HL-60 (cell line): Measurements from ENCODE around the gene ZFPL1.

ENCODE experiments used
- DNase-seq, 2 experiments: peaks; one replicate each; pipeline ENCODE4 v3.0.0-alpha.2; 2010 to 2020; ENCODE audit warnings: low read depth in 1 of 2, low spot score in 1 of 2
- H3K27ac ChIP-seq: fragments of 250-450 bp; sonication (Bioruptor Pico); replicated peaks from 2 replicates; pipeline ENCODE4 v1.5.1; 2020; ENCODE audit warnings: mild to moderate bottlenecking, moderate library complexity
- H3K27me3 ChIP-seq: fragments of 250-450 bp; sonication (Bioruptor Pico); 2 replicates; pipeline ENCODE4 v1.5.1; 2021; ENCODE audit warnings: mild to moderate bottlenecking, moderate library complexity; ENCODE audit not compliant: insufficient read depth, poor library complexity, severe bottlenecking
- H3K4me3 ChIP-seq: replicated peaks from 2 replicates; pipeline ENCODE4 v1.5.1; 2011; ENCODE audit warnings: mild to moderate bottlenecking, control low read depth, low read length; ENCODE audit not compliant: insufficient read depth
- CTCF ChIP-seq: IDR thresholded peaks from one replicate; pipeline ENCODE4 v1.5.1; 2011; ENCODE audit warnings: low read length, control low read depth, inconsistent platforms; ENCODE audit not compliant: insufficient read depth
- GABPA ChIP-seq: IDR thresholded peaks from 2 replicates; pipeline ENCODE4 v1.6.1; 2012; ENCODE audit warnings: low read depth
- POLR2AphosphoS5 ChIP-seq: IDR thresholded peaks from 2 replicates; pipeline ENCODE4 v1.6.1; 2012; ENCODE audit warnings: low read depth
- REST ChIP-seq: IDR thresholded peaks from 2 replicates; pipeline ENCODE4 v1.6.1; 2012; ENCODE audit warnings: low read depth; ENCODE audit not compliant: insufficient replicate concordance
- SPI1 ChIP-seq: IDR thresholded peaks from 2 replicates; pipeline ENCODE4 v1.6.1; 2012; ENCODE audit warnings: low read depth, mild to moderate bottlenecking, borderline replicate concordance

The ZFPL1 gene

GRCh38 chr11:65113839-65114238, 29.8 kb downstream of the ZFPL1 start:
- no peak; the same call in 1 of the 2 replicates for TF ChIP-seq POLR2AphosphoS5
- TF ChIP-seq SPI1: peak; percentile 9; the same call in 1 of the 2 replicates
- Histone ChIP-seq H3K27me3 (no peaks in the 10 kb centered on the region), H3K27ac (no peak overlapping the region), H3K4me3 (no peak overlapping the region)
- no peak for DNase-seq

GRCh38 chr11:65114538-65115171, 30.6 kb downstream of the ZFPL1 start:
- no peak overlapping the region for H3K27ac ChIP-seq
- TF ChIP-seq POLR2AphosphoS5 (no peak), SPI1 (no peak), CTCF (no peak), REST (no peak), GABPA (no peak)
- no peak for DNase-seq
- H3K27me3 ChIP-seq: no peaks in the 10 kb centered on the region
- no peak overlapping the region for H3K4me3 ChIP-seq

GRCh38 chr11:65115361-65116082, 31.5 kb downstream of the ZFPL1 start:
- no peak for DNase-seq
- Histone ChIP-seq H3K27me3 (no peaks in the 10 kb centered on the region), H3K27ac (no peak overlapping the region), H3K4me3 (no peak overlapping the region)
- TF ChIP-seq POLR2AphosphoS5 (no peak), REST (no peak), SPI1 (no peak), CTCF (no peak), GABPA (no peak)

- Histone ChIP-seq H3K27ac (peak overlapping the region; percentile 83), H3K4me3 (peak overlapping the region; percentile 86), H3K27me3 (no peaks in the 10 kb centered on the region)
- TF ChIP-seq POLR2AphosphoS5: peak; percentile 55; the same call in 1 of the 2 replicates
- TF ChIP-seq CTCF: no peak
- 0 out of 2 replicates have a peak, but pooled peaks have one; percentile 19 for TF ChIP-seq GABPA
- DNase-seq: peak; percentile 51 to 64
These were observed 32.6 kb downstream of the ZFPL1 start for GRCh38 chr11:65116370-65117205.
